ENCODE results near the gene C14orf132. TPM values are rescaled to one million over a fixed set of nuclear protein-coding genes. Genes with fewer than 3 reads are reported as not detected.
"Not testable (repeated sequence)": the region's sequence is repeated elsewhere in the genome, so short reads cannot be mapped to it uniquely, and the experiment has no call there.

The C14orf132 gene
- total RNA-seq, 2 experiments from 2014 or later, result 3.2 to 4.6 TPM

DNA sequence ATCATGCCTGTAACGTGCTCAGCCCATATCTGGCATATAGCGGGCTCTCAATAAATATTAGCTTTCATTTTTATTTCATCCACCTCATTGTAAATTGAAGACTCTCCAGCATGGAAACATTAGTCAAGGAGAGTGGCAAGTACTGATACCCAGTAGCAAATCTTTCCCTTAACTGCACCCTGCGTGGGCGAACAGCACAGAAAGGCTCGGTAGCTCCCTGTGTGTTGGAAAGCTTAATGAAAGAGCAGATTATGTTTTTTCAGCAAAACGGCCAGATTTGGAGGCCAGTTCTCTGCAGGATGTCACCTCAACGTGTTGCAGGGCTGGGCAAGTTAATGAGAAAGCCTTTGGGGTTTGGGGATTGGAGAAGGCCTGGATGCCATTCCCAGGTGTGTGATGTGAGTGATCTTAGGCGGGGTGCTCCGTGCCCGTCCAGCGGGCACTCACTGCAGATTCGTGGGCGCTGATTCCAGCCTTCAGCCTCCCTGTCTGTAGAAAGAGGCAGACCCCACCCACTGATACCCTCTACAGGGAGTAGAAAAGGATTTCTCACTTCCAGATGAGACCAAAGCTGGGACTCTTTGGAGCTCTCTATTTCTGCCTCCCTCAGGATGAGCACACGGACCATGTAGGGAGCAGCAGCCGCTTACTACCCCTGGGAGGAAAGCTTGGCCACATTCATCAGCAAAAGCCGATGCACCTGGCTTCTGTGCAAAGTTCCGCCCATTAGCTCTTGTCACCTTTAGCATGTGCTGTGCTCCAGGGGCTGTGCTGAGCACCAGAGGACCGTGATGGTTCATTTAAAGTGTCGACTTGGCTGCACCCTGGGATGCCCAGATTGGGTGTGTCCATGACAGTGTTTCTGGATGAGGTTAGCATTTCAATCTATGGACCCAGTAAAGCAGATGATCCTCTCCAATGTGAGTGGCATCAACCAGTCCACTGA, 29.1 kb downstream of the C14orf132 start:
- ChIA-PET CTCF (no interaction called here), POLR2A (no interaction called here)
- intact Hi-C loops (cut with micrococcal nuclease), result no loop called here
- Mint-ChIP-seq H3K36me3 (no peaks in the 10 kb centered on the region), H3K27me3 (no peaks in the 10 kb centered on the region), H3K4me3 (no peak overlapping the region), H3K27ac (no peak overlapping the region), H3K4me1 (ENCODE audit: low read depth) (no peaks in the 10 kb centered on the region), H3K9me3 (no peaks in the 10 kb centered on the region)
- DNase-seq, result no peak

- Mint-ChIP-seq H3K9me3 (peaks cover 4% of the 10 kb centered on the region), H3K27ac (no peak overlapping the region), H3K4me3 (no peak overlapping the region), H3K27me3 (no peaks in the 10 kb centered on the region), H3K4me1 (ENCODE audit: low read depth) (no peaks in the 10 kb centered on the region), H3K36me3 (no peaks in the 10 kb centered on the region)
- ChIA-PET POLR2A (no interaction called here), CTCF (no interaction called here)
- intact Hi-C loops (cut with micrococcal nuclease), result no loop called here
- DNase-seq, result no peak
Observed at GRCh38 chr14:96069421-96069820, 30.3 kb downstream of the C14orf132 start.

DNA sequence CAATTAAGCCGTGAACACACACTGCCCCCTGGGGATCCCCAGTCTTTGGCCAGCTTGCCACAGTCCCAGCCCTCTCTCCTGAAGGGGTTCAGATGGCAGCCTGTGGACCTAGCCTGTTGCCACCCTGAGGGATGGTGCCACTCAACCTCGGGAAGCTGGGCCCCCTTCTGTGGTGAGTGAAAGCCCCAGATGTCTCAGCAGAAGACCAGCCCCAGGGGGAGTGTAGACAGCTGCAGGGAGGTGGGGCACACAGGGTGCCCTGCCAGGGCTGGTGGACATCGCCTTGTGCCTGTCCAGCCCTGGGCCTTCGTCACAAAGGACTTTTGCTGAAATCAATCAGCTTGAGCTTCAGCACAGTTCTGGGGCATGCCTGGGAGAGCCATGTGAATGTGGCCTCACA, 32.4 kb downstream of the C14orf132 start:
- no peaks in the 10 kb centered on the region for H3K4me1 Mint-ChIP-seq (ENCODE audit: low read depth)
- H3K27ac Mint-ChIP-seq, result no peak overlapping the region
- intact Hi-C loops (cut with micrococcal nuclease), result no loop called here
- H3K36me3 Mint-ChIP-seq, result no peaks in the 10 kb centered on the region
- no peak overlapping the region for H3K4me3 Mint-ChIP-seq
- POLR2A ChIA-PET, result no interaction called here
- peaks cover 4% of the 10 kb centered on the region for H3K9me3 Mint-ChIP-seq
- H3K27me3 Mint-ChIP-seq, result peaks cover 1% of the 10 kb centered on the region
- CTCF ChIA-PET, result no interaction called here
- DNase-seq, result no peak

DNA sequence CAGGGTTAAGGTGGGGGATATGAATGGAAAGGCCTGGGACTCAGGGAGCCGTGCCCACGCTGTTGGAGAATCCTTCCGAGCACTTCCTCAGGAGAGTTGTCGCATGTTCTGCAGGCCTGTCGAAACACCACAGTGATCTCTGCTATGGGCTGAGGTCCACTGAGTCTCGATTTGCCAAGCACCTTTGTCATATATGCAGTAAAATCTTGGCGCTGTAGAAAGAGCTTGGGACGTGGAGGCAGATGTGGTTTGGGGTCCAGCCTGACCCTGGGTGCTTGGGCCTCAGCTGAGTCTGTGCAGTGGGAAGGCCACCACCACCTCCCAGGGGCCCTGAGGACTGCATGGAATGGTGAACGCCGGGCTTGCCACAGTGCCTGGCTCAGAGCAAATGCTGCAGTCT, 32.9 kb downstream of the C14orf132 start:
- ChIA-PET CTCF (no interaction called here), POLR2A (no interaction called here)
- H3K4me1 Mint-ChIP-seq (ENCODE audit: low read depth), result no peaks in the 10 kb centered on the region
- no peak for DNase-seq
- H3K27ac Mint-ChIP-seq, result no peak overlapping the region
- intact Hi-C loops (cut with micrococcal nuclease), result no loop called here
- H3K36me3 Mint-ChIP-seq, result no peaks in the 10 kb centered on the region
- H3K9me3 Mint-ChIP-seq, result peaks cover 4% of the 10 kb centered on the region
- peaks cover 1% of the 10 kb centered on the region for H3K27me3 Mint-ChIP-seq
- H3K4me3 Mint-ChIP-seq, result no peak overlapping the region

GRCh38 chr14:96072746-96073145, 33.6 kb downstream of the C14orf132 start:
- ChIA-PET POLR2A (no interaction called here), CTCF (no interaction called here)
- Mint-ChIP-seq H3K27me3 (peaks cover 1% of the 10 kb centered on the region), H3K27ac (no peak overlapping the region), H3K9me3 (peaks cover 4% of the 10 kb centered on the region), H3K4me3 (no peak overlapping the region), H3K36me3 (no peaks in the 10 kb centered on the region), H3K4me1 (ENCODE audit: low read depth) (no peaks in the 10 kb centered on the region)
- no peak for DNase-seq
- intact Hi-C loops (cut with micrococcal nuclease), result no loop called here

- H3K4me1 Mint-ChIP-seq (ENCODE audit: low read depth); H3K27ac Mint-ChIP-seq; H3K36me3 Mint-ChIP-seq; H3K9me3 Mint-ChIP-seq; H3K27me3 Mint-ChIP-seq; intact Hi-C loops (cut with micrococcal nuclease); H3K4me3 Mint-ChIP-seq; DNase-seq; POLR2A ChIA-PET; CTCF ChIA-PET: not testable (repeated sequence)
Observed at GRCh38 chr14:96073260-96074039, 34.3 kb downstream of the C14orf132 start.

DNA sequence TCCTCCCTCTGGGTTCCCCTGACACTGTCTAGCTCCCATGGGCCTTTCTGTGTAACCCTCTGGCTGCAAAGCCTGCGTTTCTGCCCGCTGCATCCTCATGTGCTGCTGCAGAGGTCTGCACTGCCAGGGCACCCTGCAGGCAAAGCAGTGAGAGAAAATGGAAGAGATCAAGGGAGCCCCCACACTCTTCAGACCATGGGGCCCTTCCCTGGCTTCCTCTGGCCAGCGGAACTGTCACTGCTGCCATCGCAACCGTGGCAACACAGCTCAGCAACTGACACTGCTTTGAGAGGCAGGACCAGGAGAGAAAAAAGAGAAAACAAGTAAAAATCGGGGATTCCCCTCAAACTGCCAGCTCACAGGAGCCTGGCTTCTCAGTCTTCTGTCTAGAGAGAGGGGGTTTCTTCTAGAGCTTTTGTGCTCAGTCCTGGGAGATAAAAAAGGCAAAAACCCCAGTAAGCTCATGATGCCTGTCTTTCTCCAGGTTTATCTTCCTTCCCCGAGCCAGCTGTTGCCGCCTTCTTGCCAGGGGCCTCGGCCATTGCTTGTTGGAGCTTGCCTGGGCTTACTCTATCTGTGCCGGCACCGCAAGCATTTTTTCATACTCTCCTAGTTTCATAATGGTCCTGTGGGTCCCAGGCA, 38.9 kb downstream of the C14orf132 start:
- ChIA-PET CTCF (no interaction called here), POLR2A (no interaction called here)
- intact Hi-C loops (cut with micrococcal nuclease), result no loop called here
- Mint-ChIP-seq H3K9me3 (peaks cover 4% of the 10 kb centered on the region), H3K27me3 (peaks cover 7% of the 10 kb centered on the region), H3K4me1 (ENCODE audit: low read depth) (peaks cover 3% of the 10 kb centered on the region), H3K4me3 (no peak overlapping the region), H3K27ac (no peak overlapping the region), H3K36me3 (no peaks in the 10 kb centered on the region)
- DNase-seq, result no peak

GRCh38 chr14:96078625-96079016, 39.5 kb downstream of the C14orf132 start:
- no peak overlapping the region for H3K4me3 Mint-ChIP-seq
- DNase-seq, result no peak
- H3K9me3 Mint-ChIP-seq, result peaks cover 4% of the 10 kb centered on the region
- ChIA-PET CTCF (no interaction called here), POLR2A (no interaction called here)
- intact Hi-C loops (cut with micrococcal nuclease), result no loop called here
- no peaks in the 10 kb centered on the region for H3K36me3 Mint-ChIP-seq
- H3K27me3 Mint-ChIP-seq, result peaks cover 7% of the 10 kb centered on the region
- H3K27ac Mint-ChIP-seq, result no peak overlapping the region
- peaks cover 3% of the 10 kb centered on the region for H3K4me1 Mint-ChIP-seq (ENCODE audit: low read depth)

DNA sequence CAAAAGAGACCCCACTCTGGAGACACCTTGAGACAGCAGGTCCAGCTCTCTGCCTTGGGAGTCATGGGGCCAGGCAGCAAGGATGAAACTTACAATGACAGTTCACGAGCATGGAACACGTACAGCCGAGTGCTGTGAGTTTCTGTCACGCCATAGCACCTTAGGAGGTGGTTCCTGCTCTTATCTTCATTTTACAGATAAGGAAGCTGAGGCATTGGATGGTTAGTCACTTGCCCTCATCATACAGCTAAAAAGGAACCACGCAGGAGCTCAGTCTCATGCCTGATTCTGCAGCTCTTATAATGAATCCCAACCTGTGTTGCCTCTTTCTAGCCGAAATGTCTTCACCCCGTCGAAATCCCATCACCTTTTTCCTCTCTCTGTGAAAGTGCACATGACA, 39.9 kb downstream of the C14orf132 start:
- Mint-ChIP-seq H3K27ac (no peak overlapping the region), H3K4me3 (no peak overlapping the region), H3K36me3 (no peaks in the 10 kb centered on the region), H3K9me3 (no peaks in the 10 kb centered on the region), H3K27me3 (peaks cover 7% of the 10 kb centered on the region), H3K4me1 (ENCODE audit: low read depth) (peaks cover 3% of the 10 kb centered on the region)
- DNase-seq, result no peak
- intact Hi-C loops (cut with micrococcal nuclease), result no loop called here
- ChIA-PET CTCF (no interaction called here), POLR2A (no interaction called here)

DNA sequence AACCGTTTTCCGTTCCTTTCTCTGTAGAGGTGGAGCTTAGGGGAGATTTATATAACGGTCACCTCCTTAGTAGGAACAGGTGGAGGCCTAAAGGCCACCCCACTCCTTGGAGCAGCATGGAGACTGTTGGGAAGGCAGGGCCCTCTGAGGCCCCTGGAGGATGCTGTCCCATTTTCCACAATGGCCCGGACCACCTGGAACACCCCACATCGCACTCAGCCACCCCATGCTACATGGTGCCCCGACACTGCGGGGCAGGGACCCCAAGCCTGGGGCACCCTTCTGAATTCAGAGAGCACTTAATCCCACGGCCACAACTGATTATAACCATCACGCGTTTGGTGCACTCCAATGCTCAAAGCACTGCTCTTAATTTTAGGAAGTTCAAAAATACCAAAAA, 41.4 kb downstream of the C14orf132 start:
- intact Hi-C loops (cut with micrococcal nuclease), result no loop called here
- no peak overlapping the region for H3K4me3 Mint-ChIP-seq
- no peak overlapping the region for H3K27ac Mint-ChIP-seq
- H3K36me3 Mint-ChIP-seq, result no peaks in the 10 kb centered on the region
- ChIA-PET CTCF (no interaction called here), POLR2A (no interaction called here)
- H3K4me1 Mint-ChIP-seq (ENCODE audit: low read depth), result peaks cover 3% of the 10 kb centered on the region
- peaks cover 7% of the 10 kb centered on the region for H3K27me3 Mint-ChIP-seq
- H3K9me3 Mint-ChIP-seq, result no peaks in the 10 kb centered on the region
- DNase-seq, result no peak

DNA sequence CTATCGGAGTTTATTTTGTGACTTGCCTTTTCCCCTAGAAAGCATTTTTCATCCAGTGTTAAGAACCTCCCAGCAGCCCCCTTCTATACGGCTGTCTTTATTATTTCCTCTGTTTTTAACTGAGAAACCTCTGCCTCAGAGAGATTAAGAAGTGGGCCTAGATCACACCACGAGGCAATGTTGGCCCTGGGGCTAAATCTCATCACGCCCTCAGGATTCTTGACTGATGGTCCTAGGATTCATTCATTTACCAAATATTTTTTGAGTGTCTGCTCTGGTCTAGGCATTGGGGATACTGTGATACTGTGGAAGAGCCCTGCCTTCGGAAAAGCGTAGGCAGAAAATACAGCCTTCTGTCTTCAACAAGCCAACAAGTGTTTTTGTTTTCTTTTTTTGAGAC, 42.1 kb downstream of the C14orf132 start:
- no peaks in the 10 kb centered on the region for H3K9me3 Mint-ChIP-seq
- CTCF ChIA-PET, result no interaction called here
- H3K4me3 Mint-ChIP-seq, result no peak overlapping the region

DNA sequence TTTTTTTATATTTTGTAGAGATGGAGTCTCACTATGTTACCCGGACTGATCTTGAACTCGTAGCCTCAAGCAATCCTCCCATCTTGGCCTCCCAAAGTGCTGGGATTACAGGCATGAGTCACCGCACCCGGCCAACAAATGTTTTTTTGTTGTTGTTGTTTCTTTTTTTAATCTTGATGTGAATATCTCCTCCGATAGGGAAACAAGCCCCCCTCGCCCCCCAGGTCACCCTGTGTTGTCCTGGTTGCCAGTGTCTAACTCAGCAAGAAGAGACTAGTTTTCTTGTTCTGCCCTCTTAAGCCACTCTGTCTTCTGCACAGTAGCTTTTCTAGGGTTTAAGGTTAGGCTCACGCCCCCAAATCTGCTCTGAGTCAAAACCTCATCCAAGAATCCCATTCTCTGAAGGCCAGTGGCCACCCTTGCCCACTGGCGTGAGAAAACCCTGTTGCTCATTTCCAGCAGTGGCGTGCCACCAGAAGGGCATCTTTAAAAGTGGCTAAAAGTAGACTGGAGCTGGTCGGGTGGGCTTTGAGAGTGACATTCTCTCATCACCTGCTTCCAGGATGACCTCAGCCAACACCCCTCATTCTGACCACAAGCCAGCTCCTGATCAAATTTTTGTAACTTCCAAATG, 42.7 kb downstream of the C14orf132 start:
- CTCF ChIA-PET, result no interaction called here
- POLR2A ChIA-PET, result no interaction called here
- H3K9me3 Mint-ChIP-seq, result no peaks in the 10 kb centered on the region
- H3K27ac Mint-ChIP-seq, result no peak overlapping the region
- intact Hi-C loops (cut with micrococcal nuclease), result no loop called here
- DNase-seq, result no peak
- no peaks in the 10 kb centered on the region for H3K36me3 Mint-ChIP-seq
- peaks cover 6% of the 10 kb centered on the region for H3K27me3 Mint-ChIP-seq
- H3K4me3 Mint-ChIP-seq, result no peak overlapping the region
- peaks cover 3% of the 10 kb centered on the region for H3K4me1 Mint-ChIP-seq (ENCODE audit: low read depth)

More for the DNA sequence above, 42.1 kb downstream of the C14orf132 start:
- Mint-ChIP-seq H3K27ac (no peak overlapping the region), H3K36me3 (no peaks in the 10 kb centered on the region), H3K27me3 (peaks cover 6% of the 10 kb centered on the region), H3K4me1 (ENCODE audit: low read depth) (peaks cover 3% of the 10 kb centered on the region)
- DNase-seq, result no peak
- POLR2A ChIA-PET, result no interaction called here
- intact Hi-C loops (cut with micrococcal nuclease), result no loop called here
